ENCODE results near the gene SLC38A10. TPM values are rescaled to one million over a fixed set of nuclear protein-coding genes. Genes with fewer than 3 reads are reported as not detected.

SLC38A10 gene
- total RNA-seq, 2 experiments from 2014 or later: 56.0 to 147 TPM

GRCh38 chr17:81200201-81200600 lies 94.9 kb downstream of the SLC38A10 start:
- POLR2A ChIA-PET: interaction anchor here (0.7 kb wide), 1 partner anchor 177 kb away, joined by 3 read pairs; no protein-coding TSS in a partner anchor
- no peak overlapping the region for H3K4me2 ChIP-seq (ENCODE audit: low read length)
- no peaks in the 10 kb centered on the region for H3K79me2 ChIP-seq (ENCODE audit: insufficient read depth, low read depth, low read length)

DNA sequence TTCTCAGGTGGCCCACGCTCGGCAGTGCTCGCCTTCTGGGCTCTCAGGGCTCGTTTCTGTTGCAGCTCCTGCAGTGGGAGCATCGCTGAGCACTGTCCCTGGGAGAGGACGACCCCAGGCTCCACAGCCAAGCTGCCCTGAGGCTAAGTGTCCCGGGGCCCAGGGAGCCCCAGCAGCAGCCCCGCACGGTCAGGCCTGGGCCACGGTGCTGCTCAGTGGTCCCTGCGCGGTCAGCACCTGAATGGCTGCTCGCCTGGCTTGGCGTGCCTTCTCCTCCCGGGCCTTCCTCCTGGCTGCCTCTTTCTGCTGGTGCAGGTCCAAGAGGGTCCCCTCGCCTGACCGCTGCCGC lies 95.7 kb downstream of the SLC38A10 start:
- TF ChIP-seq CTCF (conservative IDR thresholded peaks at IDR 0.05; ENCODE audit: low read length): no peak
- TF ChIP-seq EZH2phosphoT487 (IDR thresholded peaks at IDR 0.05; ENCODE audit: borderline replicate concordance, low read depth, low read length): no peak
- no TSS peak for BruUV-seq (replicated peaks)

More at GRCh38 chr17:81200201-81200600, 94.9 kb downstream of the SLC38A10 start:
- peaks cover 35% of the 10 kb centered on the region for H3K36me3 ChIP-seq (ENCODE audit: insufficient read depth, low read length)
- intact Hi-C loops (cut with micrococcal nuclease; ENCODE audit: unreplicated experiment): no loop called here
- peaks cover 7% of the 10 kb centered on the region for H3K4me1 ChIP-seq (ENCODE audit: insufficient read depth, low read length, poor library complexity, severe bottlenecking)
- no peak overlapping the region for H2AFZ ChIP-seq (ENCODE audit: low read length)
- H3K9me3 ChIP-seq (ENCODE audit: low read length): no peaks in the 10 kb centered on the region
- no peak overlapping the region for H3K4me3 ChIP-seq (ENCODE audit: low read depth, low read length, poor library complexity, severe bottlenecking)
- DNase-seq (ENCODE audit: low spot score): no peak
- TF ChIP-seq EZH2phosphoT487 (IDR thresholded peaks at IDR 0.05; ENCODE audit: borderline replicate concordance, low read depth, low read length) (no peak), CTCF (conservative IDR thresholded peaks at IDR 0.05; ENCODE audit: low read length) (no peak)
- no peaks in the 10 kb centered on the region for H3K9me2 ChIP-seq (ENCODE audit: insufficient read depth, low read length)
- no peak overlapping the region for H3K27ac ChIP-seq (ENCODE audit: low read depth, low read length, poor library complexity, severe bottlenecking)
- no peaks in the 10 kb centered on the region for H4K20me1 ChIP-seq (ENCODE audit: insufficient read depth, low read length)
- BruUV-seq (replicated peaks): no TSS peak
- CTCF ChIA-PET (ENCODE audit: unreplicated experiment): no interaction called here

GRCh38 chr17:81198826-81199481 lies 96.2 kb downstream of the SLC38A10 start:
- no peak overlapping the region for H3K4me2 ChIP-seq (ENCODE audit: low read length)
- peaks cover 25% of the 10 kb centered on the region for H3K36me3 ChIP-seq (ENCODE audit: insufficient read depth, low read length)
- TF ChIP-seq CTCF (conservative IDR thresholded peaks at IDR 0.05; ENCODE audit: low read length) (no peak), EZH2phosphoT487 (IDR thresholded peaks at IDR 0.05; ENCODE audit: borderline replicate concordance, low read depth, low read length) (no peak)
- no peaks in the 10 kb centered on the region for H3K9me3 ChIP-seq (ENCODE audit: low read length)
- H3K79me2 ChIP-seq (ENCODE audit: insufficient read depth, low read depth, low read length): no peaks in the 10 kb centered on the region
- no peak overlapping the region for H2AFZ ChIP-seq (ENCODE audit: low read length)
- ChIA-PET CTCF (ENCODE audit: unreplicated experiment) (no interaction called here), POLR2A (no interaction called here)
- H4K20me1 ChIP-seq (ENCODE audit: insufficient read depth, low read length): no peaks in the 10 kb centered on the region
- BruUV-seq (replicated peaks): no TSS peak
- peaks cover 7% of the 10 kb centered on the region for H3K4me1 ChIP-seq (ENCODE audit: insufficient read depth, low read length, poor library complexity, severe bottlenecking)
- no peaks in the 10 kb centered on the region for H3K9me2 ChIP-seq (ENCODE audit: insufficient read depth, low read length)
- DNase-seq (ENCODE audit: low spot score): no peak
- H3K4me3 ChIP-seq (ENCODE audit: low read depth, low read length, poor library complexity, severe bottlenecking): no peak overlapping the region
- H3K27ac ChIP-seq (ENCODE audit: low read depth, low read length, poor library complexity, severe bottlenecking): no peak overlapping the region
- intact Hi-C loops (cut with micrococcal nuclease; ENCODE audit: unreplicated experiment): no loop called here

More for the DNA sequence above, 95.7 kb downstream of the SLC38A10 start:
- no peak overlapping the region for H3K4me2 ChIP-seq (ENCODE audit: low read length)
- no peak for DNase-seq (ENCODE audit: low spot score)
- H4K20me1 ChIP-seq (ENCODE audit: insufficient read depth, low read length): no peaks in the 10 kb centered on the region
- H3K9me2 ChIP-seq (ENCODE audit: insufficient read depth, low read length): no peaks in the 10 kb centered on the region
- CTCF ChIA-PET (ENCODE audit: unreplicated experiment): no interaction called here
- peaks cover 29% of the 10 kb centered on the region for H3K36me3 ChIP-seq (ENCODE audit: insufficient read depth, low read length)
- H2AFZ ChIP-seq (ENCODE audit: low read length): no peak overlapping the region
- H3K27ac ChIP-seq (ENCODE audit: low read depth, low read length, poor library complexity, severe bottlenecking): no peak overlapping the region
- H3K4me1 ChIP-seq (ENCODE audit: insufficient read depth, low read length, poor library complexity, severe bottlenecking): peaks cover 7% of the 10 kb centered on the region
- POLR2A ChIA-PET: no interaction called here
- no peak overlapping the region for H3K4me3 ChIP-seq (ENCODE audit: low read depth, low read length, poor library complexity, severe bottlenecking)
- no peaks in the 10 kb centered on the region for H3K79me2 ChIP-seq (ENCODE audit: insufficient read depth, low read depth, low read length)
- no peaks in the 10 kb centered on the region for H3K9me3 ChIP-seq (ENCODE audit: low read length)
- intact Hi-C loops (cut with micrococcal nuclease; ENCODE audit: unreplicated experiment): no loop called here

Data from OCI-LY7 (cell line).